Natural killer cell treated with Interleukin-12 subunit alpha and Interleukin-12 subunit beta and Interleukin-15 and Interleukin-18, amount 100 ng/mL, for 72 hours (primary cell): ENCODE data around the gene TBC1D8. TPM values are rescaled to one million over a fixed set of nuclear protein-coding genes. Genes with fewer than 3 reads are reported as not detected.
A peak's percentile ranks its signal among the peaks of the same experiment; 100 is the strongest.

Experiments used
- ATAC-seq, 2 donors: fragments of 150-1000 bp; cut with Tn5 transposase in 1 of 2; sonication (Bioruptor Pico), chemical (Tn5 transposase) in 1 of 2; 2 replicates each; pipeline ENCODE4 v1.10.0; 2021
- DNase-seq: peaks from one replicate; pipeline ENCODE4 v3.0.0; 2022; ENCODE audit warnings: low spot score
- H3K27ac Mint-ChIP-seq, 2 donors: 1 replicate in 1 of 2; 2 replicates in 1 of 2; pipeline ENCODE4 v1.8.0; 2022; ENCODE audit warnings: mixed read lengths in 2 of 2, mild to moderate bottlenecking in 1 of 2, moderate library complexity in 1 of 2
- H3K27me3 Mint-ChIP-seq, 2 donors: 1 replicate in 1 of 2; 2 replicates in 1 of 2; pipeline ENCODE4 v1.8.0; 2022; ENCODE audit warnings: mixed read lengths in 2 of 2
- H3K36me3 Mint-ChIP-seq: one replicate; pipeline ENCODE4 v1.8.0; 2022; ENCODE audit warnings: mixed read lengths
- H3K4me1 Mint-ChIP-seq, 2 donors: 1 replicate in 1 of 2; 2 replicates in 1 of 2; pipeline ENCODE4 v1.8.0; 2022; ENCODE audit warnings: low read depth in 2 of 2, mixed read lengths in 2 of 2, mild to moderate bottlenecking in 1 of 2
- H3K4me3 Mint-ChIP-seq: one replicate; pipeline ENCODE4 v1.8.0; 2022; ENCODE audit warnings: mixed read lengths
- H3K9me3 Mint-ChIP-seq: 2 replicates; pipeline ENCODE4 v1.8.0; 2022; ENCODE audit warnings: mixed read lengths
- total RNA-seq, 2 donors: library from RNA; stranded (reverse); gene quantifications; one replicate each; pipeline ENCODE4 v1.2.3, GENCODE V29; 2022

Gene TBC1D8
- total RNA-seq, 2 donors from 2014 or later = 0.29 to 0.56 TPM

DNA sequence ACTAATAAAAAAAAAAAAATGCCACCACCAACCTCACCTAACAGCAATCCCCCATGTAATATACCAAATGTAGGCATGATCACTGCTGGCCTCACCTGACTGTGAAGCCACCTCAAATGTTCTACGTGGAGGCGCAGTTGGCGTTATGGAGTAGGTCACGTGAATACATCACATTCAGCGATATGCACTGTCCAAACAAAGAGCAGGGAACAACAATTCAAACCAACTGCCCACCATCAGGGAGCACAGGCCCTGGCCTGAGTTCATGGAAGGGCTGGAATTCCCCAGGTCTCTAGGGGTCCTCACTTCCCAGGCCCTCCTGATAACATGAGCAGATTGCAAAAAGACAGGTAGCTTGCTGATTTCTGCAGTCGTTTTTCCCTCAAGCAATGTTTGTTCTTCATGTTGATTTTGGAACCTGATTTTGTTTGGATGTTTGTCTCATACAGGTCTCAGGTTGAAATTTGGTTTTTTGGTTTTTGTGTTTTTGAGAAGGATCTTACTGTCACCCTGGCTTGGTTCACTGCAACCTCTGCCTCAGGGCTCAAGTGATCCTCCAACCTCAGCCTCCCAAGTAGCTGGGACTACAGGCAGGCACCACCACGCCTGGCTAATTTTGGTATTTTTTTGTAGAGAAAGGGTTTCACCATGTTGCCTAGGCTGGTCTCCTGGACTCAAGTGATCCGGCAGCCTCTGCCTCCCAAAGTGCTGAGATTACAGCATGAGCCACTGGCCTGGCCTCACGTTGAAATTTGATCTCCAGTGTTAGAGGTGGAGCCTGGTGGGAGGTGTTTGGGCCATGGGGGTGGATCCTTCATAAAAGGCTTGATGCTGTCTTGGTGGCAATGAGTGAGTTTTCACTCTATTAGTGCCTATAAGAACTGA is 15.5 kb downstream of the TBC1D8 start:
- no peak overlapping the region for H3K27ac Mint-ChIP-seq

DNA sequence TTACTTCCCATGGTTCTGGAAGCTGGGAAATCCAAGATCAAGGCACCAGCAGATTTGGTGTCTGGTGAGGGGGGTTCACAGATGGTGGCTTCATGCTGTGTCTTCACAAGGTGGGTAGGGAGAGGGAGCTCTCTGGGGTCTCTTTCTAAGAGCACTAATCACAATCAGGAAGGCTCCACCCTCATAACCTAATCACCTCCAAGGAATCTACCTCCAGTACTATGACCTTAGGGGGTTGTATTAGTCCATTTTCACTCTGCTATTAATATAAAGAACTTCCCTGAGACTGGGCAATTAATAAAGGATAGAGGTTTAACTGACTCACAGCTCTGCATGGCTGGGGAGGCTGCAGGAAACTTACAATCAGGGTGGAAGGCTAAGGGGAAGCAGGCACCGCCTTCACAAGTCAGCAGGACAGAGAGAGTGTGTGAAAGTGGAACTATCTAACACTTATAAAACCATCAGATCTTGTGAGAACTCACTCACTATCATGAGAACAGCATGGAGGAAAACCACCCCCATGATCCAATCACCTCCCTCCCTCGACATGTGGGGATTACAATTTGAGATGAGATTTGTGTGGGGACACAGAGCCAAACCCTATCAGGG is 17.6 kb downstream of the TBC1D8 start:
- DNase-seq (no peak), ATAC-seq (no peak)
- Mint-ChIP-seq H3K9me3 (no peaks in the 10 kb centered on the region), H3K4me3 (no peak overlapping the region), H3K36me3 (no peaks in the 10 kb centered on the region), H3K4me1 (peaks cover 0 to 6% of the 10 kb centered on the region in 2 donors), H3K27me3 (peaks cover 2 to 7% of the 10 kb centered on the region in 2 donors), H3K27ac (no peak overlapping the region)

More for the DNA sequence above, 15.5 kb downstream of the TBC1D8 start:
- no peak for ATAC-seq
- H3K4me3 Mint-ChIP-seq = no peak overlapping the region
- no peaks in the 10 kb centered on the region for H3K9me3 Mint-ChIP-seq
- no peak for DNase-seq
- peaks cover 0 to 4% of the 10 kb centered on the region in 2 donors for H3K4me1 Mint-ChIP-seq
- H3K36me3 Mint-ChIP-seq = no peaks in the 10 kb centered on the region
- peaks cover 19% of the 10 kb centered on the region in 2 donors for H3K27me3 Mint-ChIP-seq

DNA sequence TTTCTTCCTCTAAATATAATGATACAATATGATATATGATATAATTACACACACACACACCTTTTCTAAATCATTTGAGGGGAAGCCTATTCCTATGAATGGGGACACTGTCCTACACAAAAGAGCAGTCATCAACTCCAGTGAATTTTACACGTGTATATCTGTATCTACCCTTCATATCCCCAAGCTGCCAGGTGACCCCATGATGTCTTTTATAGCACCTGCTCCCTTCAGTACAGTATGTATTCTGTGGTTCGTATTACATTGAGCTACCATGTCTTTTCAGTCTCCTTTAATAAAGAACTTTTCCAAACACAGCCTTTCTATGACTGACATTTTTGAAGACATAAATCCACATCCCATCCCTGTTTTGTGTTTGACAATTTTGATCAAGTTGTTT is 19.0 kb downstream of the TBC1D8 start:
- ATAC-seq (no peak), DNase-seq (no peak)
- H3K36me3 Mint-ChIP-seq = no peaks in the 10 kb centered on the region
- no peak overlapping the region for H3K27ac Mint-ChIP-seq
- H3K4me1 Mint-ChIP-seq = peaks cover 0 to 13% of the 10 kb centered on the region in 2 donors
- peaks cover 13 to 14% of the 10 kb centered on the region in 2 donors for H3K27me3 Mint-ChIP-seq
- H3K4me3 Mint-ChIP-seq = no peak overlapping the region
- no peaks in the 10 kb centered on the region for H3K9me3 Mint-ChIP-seq

DNA sequence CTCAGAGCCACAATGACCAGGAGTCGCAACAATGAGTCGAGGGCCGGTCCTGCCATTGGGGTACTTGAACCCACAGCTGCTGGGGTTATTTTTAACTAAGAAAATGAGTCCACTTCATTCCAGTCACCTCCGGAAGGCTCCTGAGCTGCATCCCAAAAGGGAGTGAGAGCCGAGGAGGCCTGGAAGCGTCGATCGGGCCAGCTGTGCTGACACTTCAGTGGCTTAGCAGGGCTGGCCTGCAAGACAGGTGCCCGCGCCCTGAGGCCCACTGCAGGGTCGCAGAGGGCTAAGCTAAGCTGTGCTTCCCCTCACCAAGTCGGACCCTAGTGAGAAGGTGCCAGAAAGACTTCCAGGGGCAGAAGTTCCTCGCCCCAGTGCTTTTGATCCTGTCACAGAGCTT is 21.1 kb downstream of the TBC1D8 start:
- DNase-seq = no peak
- Mint-ChIP-seq H3K27me3 (peaks cover 20 to 27% of the 10 kb centered on the region in 2 donors), H3K4me1 (peaks cover 14 to 27% of the 10 kb centered on the region in 2 donors), H3K36me3 (no peaks in the 10 kb centered on the region), H3K27ac (no peak overlapping the region), H3K9me3 (no peaks in the 10 kb centered on the region), H3K4me3 (no peak overlapping the region)
- ATAC-seq = no peak

DNA sequence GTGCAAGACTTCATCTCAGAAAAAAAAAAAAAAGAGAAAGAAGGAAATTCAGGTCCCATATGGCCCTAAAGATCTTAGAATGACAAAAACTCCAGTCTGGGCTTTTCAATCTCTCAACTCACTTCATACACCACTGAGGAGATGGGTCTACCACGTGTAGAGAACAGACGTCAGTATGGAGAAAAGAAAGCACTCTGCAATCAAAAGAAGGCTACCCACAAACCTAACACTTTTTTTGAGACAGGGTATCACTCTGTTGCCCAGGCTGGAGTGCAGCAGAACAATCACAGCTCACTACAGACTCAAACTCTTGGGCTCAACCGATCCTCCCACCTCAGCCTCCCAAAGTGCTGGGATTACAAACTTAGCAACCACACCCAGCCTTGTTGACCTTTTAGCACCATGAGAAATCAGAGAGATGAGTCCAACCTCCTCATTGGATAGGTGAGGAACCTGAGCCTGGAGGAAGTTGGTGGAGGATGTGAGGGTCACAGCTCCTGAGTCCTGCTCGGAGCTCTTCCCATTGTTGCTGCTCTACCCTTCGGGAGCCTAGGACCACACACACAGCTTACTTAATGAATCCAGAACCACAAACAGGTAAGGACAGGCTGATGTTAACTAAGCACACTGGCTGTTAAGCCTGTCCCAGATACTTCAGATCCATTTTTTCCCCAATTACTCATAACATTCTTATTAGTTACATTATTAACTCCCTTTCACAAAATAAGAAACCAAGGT is 23.7 kb downstream of the TBC1D8 start:
- Mint-ChIP-seq H3K36me3 (no peaks in the 10 kb centered on the region), H3K4me3 (no peak overlapping the region), H3K27ac (no peak overlapping the region), H3K27me3 (peaks cover 35 to 46% of the 10 kb centered on the region in 2 donors), H3K9me3 (no peaks in the 10 kb centered on the region), H3K4me1 (peaks cover 20 to 31% of the 10 kb centered on the region in 2 donors)
- DNase-seq (no peak), ATAC-seq (peak; percentile 45 to 72)

DNA sequence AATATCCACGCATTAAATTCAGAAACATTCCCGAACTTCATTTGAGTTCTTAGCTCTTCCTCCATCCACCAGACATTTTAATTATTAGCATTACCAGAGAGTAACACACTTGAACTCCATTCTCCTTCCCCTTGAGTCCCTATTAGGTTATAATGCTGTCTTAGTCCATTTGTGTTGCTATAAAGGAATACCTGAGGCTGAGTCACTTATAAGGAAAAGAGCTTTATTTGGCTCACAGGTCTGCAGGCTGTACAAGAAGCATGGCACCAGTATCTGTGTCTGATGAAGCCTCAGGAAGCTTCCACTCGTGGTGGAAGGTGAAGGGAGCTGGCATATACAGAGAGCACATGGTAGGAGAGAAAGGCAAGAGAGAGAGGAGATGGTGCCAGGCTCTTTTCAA is 25.4 kb downstream of the TBC1D8 start:
- ATAC-seq (no peak), DNase-seq (no peak)
- no peaks in the 10 kb centered on the region for H3K36me3 Mint-ChIP-seq
- peaks cover 20 to 31% of the 10 kb centered on the region in 2 donors for H3K4me1 Mint-ChIP-seq
- peaks cover 35 to 46% of the 10 kb centered on the region in 2 donors for H3K27me3 Mint-ChIP-seq
- H3K9me3 Mint-ChIP-seq = no peaks in the 10 kb centered on the region
- H3K4me3 Mint-ChIP-seq = peak overlapping the region; percentile 7
- H3K27ac Mint-ChIP-seq = no peak overlapping the region

DNA sequence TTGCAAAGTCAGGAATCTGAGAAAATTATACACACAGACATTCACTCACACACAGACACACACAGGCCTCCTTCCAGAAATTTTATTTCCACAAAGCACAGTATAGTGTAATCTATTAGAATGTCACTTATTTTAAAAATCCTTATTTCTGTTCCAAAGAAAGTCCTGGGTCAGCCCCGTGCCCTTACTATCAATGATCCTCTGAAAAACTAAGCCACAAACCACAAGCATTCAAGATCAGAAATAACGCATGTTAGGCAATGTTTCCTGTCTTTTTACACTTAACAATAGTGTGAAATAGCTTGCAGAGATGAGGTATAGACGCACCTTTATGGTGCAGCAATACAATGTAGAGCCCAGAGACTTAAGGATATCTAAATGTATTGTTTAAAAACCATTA is 25.8 kb downstream of the TBC1D8 start:
- Mint-ChIP-seq H3K4me1 (peaks cover 20 to 31% of the 10 kb centered on the region in 2 donors), H3K27me3 (peaks cover 35 to 51% of the 10 kb centered on the region in 2 donors), H3K27ac (no peak overlapping the region), H3K9me3 (no peaks in the 10 kb centered on the region), H3K36me3 (no peaks in the 10 kb centered on the region), H3K4me3 (peak overlapping the region; percentile 7)
- peak; percentile 72 to 75 for ATAC-seq
- no peak for DNase-seq

DNA sequence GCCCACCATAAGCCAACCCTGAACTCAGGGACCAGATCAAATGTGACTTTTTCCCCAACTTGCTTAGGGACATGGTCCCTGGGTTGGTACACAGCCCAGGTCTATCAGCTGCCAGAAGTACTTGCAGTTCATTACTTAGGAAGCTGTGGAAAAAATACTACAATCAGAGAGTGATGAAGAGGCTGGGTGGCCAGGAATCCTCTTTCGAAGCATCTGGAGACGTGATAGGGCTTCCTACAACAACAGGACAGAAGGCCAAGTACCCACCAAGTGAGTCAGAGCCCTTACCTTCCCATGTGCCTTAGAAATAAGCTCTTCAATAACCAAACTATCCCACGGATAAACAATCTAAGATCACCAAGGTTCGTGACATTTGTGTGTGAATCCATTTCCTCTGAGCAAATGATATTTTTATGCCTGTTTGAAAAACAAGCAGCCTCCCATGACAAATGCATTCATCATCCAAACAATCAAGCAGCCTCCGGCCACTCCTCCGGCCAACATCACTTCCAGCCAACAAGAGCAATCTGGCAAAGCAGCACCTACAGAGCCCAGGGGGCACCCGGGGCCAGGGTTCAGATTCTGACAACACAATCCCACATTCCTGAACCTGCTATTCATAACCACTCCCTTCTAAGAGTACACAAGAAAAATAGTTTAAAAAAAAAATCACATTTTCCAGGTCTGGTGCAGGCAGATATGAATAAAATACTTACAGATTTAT is 26.4 kb downstream of the TBC1D8 start:
- Mint-ChIP-seq H3K4me1 (peaks cover 20 to 31% of the 10 kb centered on the region in 2 donors), H3K27me3 (peaks cover 39 to 56% of the 10 kb centered on the region in 2 donors), H3K9me3 (no peaks in the 10 kb centered on the region), H3K27ac (no peak overlapping the region), H3K4me3 (peak overlapping the region; percentile 7), H3K36me3 (no peaks in the 10 kb centered on the region)
- no peak for ATAC-seq
- DNase-seq = no peak

DNA sequence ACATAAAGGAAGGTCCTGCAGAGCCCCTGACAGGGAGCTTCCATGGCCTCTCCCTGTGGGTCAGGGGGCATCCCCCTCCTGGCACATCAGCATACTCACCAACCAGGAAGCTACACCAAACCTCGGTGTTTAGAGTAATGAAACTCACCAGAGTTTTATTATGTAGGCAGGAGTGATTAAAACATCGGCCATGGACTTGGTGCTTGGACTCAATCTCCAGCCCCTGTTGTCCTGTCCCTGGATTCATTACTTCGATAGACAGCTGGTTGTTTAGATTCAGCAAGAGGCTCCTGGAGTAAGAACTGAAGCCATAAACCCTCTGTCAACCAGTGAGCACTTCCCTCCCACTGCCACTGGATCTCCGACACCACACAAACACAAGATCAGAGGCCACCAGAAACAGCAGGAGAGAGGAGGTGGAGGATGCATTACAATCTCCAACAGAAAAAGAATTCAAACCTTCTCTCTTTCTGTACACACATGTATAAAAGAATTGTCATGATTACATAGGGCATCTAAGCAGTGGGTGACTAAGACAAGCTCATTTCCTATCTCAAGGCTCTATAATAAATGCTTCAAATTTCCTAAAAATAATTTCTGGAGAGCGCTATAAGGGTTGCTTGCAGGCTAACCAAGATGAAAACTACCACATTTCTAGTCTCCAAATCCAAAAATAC is 27.2 kb downstream of the TBC1D8 start:
- no peak for ATAC-seq
- Mint-ChIP-seq H3K4me3 (no peak overlapping the region), H3K4me1 (peaks cover 20 to 31% of the 10 kb centered on the region in 2 donors), H3K27me3 (peaks cover 47 to 65% of the 10 kb centered on the region in 2 donors), H3K27ac (no peak overlapping the region), H3K36me3 (no peaks in the 10 kb centered on the region), H3K9me3 (no peaks in the 10 kb centered on the region)
- no peak for DNase-seq

DNA sequence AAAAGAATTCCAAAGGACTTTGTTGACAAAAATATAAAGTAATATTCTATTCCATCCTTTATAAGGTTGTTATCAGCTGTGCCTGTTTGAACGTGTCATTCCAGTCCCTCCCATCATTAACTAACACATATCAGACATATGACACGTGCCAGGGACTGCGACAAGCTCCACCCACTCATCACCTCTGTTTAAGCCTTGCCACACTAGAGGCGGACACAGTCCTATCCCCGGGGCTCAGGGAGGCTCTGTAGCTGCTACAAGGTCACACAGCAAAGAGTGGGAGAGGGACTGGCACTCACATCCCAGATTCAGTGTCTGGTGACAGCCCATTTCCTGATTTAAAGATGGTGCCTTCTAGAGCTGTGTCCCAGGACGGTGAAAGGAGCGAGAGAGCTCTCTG is 30.0 kb downstream of the TBC1D8 start:
- H3K4me3 Mint-ChIP-seq = no peak overlapping the region
- ATAC-seq (no peak), DNase-seq (no peak)
- H3K9me3 Mint-ChIP-seq = no peaks in the 10 kb centered on the region
- peaks cover 35 to 49% of the 10 kb centered on the region in 2 donors for H3K27me3 Mint-ChIP-seq
- peaks cover 17% of the 10 kb centered on the region in 2 donors for H3K4me1 Mint-ChIP-seq
- no peaks in the 10 kb centered on the region for H3K36me3 Mint-ChIP-seq
- H3K27ac Mint-ChIP-seq = no peak overlapping the region

DNA sequence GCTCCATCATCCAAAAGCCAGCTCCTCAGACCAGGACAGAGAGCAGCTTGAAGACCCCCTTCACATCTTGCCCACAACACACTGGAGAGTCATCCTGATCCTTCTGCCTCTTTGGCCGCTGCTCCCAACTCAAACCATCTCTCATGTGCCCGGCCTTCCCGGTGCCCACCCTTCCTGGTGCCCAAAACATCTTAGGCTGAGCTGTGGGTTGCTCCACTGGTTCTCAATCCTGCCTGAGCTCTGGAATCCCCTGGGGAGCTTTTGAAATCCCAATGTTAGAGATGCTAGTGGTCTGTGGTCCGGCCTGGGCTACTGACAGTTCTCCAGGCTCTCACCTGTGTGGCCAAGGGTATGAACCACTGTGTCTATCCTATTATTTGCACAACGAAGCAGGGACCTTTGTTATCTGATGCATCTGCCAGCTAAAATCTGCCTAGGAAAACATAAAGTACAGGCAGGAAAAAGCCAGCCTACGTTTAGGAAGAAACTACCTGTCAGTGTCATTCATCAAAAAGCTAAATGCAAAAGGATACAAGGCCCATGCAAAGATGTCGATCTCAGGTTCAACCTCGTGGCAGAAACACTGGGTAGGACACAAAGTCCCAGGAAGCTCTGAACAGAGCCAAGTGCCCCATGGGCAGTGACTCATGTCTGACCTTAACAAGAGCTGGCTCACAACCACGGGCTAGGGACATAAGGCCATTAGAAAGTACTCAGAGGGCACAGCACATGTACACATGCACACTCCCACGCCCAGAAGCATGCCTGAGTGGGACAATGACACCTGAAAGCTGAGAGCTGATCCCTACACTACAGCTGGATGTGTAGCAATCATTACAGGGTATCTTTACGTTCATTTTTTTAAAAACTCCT is 30.8 kb downstream of the TBC1D8 start:
- H3K4me3 Mint-ChIP-seq = no peak overlapping the region
- ATAC-seq = no peak
- no peaks in the 10 kb centered on the region for H3K36me3 Mint-ChIP-seq
- H3K27me3 Mint-ChIP-seq = peaks cover 30 to 41% of the 10 kb centered on the region in 2 donors
- no peak for DNase-seq
- H3K27ac Mint-ChIP-seq = no peak overlapping the region
- no peaks in the 10 kb centered on the region for H3K9me3 Mint-ChIP-seq
- peaks cover 9% of the 10 kb centered on the region in 2 donors for H3K4me1 Mint-ChIP-seq

DNA sequence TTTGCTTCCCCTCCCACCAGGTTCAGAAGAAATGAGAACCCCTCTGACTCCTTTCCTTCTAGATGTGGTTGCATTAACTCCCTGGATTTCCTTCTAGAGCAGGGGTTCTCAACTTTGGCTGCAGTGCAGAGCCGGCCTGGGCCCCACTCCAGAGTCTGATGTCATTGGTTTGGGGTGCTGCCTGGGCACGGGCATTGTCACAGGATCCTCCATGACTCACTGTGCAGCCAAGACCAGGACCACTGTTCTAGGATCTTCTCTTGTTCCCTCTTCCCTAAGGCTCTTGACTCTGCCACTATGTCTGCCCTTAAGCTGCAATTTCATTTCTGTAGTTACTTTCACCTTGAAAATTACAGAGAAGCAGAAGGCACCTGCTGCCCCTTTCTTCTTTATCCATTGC is 31.8 kb downstream of the TBC1D8 start:
- Mint-ChIP-seq H3K27me3 (peaks cover 31 to 40% of the 10 kb centered on the region in 2 donors), H3K4me3 (no peak overlapping the region), H3K4me1 (peaks cover 0 to 1% of the 10 kb centered on the region in 2 donors), H3K36me3 (no peaks in the 10 kb centered on the region), H3K27ac (no peak overlapping the region), H3K9me3 (no peaks in the 10 kb centered on the region)
- no peak for DNase-seq
- no peak for ATAC-seq
